ENCODE data around the gene OXA1L. TPM values are rescaled to one million over a fixed set of nuclear protein-coding genes. Genes with fewer than 3 reads are reported as not detected.
"Not testable (repeated sequence)": the region's sequence is repeated elsewhere in the genome, so short reads cannot be mapped to it uniquely, and the experiment has no call there.

Gene OXA1L
- total RNA-seq, 1 experiment from 2014 or later = 242 TPM

- in situ Hi-C loops (cut with HindIII; ENCODE audit: low pct_unique_long_range_greater_than_20kb, low sequenced_read_pairs) = no loop called here
- no peak for DNase-seq (ENCODE audit: low read depth, low spot score)
Observed at GRCh38 chr14:22791301-22791700, 24.8 kb downstream of the OXA1L start.

DNA sequence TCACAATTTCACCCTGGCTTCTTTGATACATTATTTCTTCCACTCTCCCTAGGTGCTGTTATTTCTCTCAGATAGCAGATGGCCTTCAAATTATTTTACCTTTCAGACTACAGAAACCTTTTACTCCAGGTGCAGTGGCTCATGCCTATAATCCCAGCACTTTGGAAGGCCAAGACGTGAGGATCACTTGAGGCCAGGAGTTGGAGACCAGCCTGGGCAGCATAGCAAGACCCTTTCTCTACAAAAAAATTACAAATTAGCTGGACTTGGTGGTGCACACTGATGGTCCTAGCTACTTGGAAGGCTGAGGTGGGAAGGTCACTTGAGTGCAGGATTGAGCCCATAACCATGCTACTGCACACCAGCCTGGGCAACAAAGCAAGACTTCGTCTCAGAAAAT lies 25.7 kb downstream of the OXA1L start:
- no peak for DNase-seq (ENCODE audit: low read depth, low spot score)
- in situ Hi-C loops (cut with HindIII; ENCODE audit: low pct_unique_long_range_greater_than_20kb, low sequenced_read_pairs) = no loop called here

DNA sequence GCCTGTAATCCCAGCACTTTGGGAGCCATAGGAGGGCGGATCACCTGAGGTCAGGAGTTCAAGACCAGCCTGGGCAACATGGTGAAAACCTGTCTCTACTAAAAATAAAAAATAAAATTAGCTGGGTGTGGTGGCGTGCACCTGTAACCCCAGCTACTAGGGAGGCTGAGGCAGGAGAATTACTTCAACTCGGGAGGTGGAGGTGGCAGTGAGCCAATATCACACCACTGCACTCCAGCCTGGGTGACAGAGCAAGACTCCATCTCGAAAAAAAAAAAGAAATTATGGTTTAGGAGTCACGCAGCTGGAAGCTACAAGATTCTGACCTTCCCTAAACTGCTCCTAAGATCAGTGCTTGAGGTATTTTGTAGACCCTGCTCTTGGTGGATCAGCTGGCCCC lies 27.1 kb downstream of the OXA1L start:
- in situ Hi-C loops (cut with HindIII; ENCODE audit: low pct_unique_long_range_greater_than_20kb, low sequenced_read_pairs); DNase-seq (ENCODE audit: low read depth, low spot score): not testable (repeated sequence)

DNA sequence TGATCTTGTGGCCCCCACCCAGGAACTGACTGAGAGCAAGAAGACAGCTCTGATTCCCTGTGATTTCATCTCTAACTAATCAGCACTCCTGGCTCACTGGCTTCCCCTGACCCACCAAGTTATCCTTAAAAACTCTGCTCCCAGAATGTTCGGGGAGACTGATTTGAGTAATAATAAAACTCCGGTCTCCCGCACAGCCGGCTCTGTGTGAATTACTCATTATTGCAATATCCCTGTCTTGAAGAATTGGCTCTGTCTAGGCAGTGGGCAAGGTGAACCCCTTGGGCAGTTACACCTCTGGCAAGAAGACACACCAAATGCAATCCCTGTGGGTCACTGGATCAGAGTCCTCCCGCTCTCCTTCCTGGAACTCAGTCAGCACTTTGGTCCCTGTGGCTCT lies 27.5 kb downstream of the OXA1L start:
- no peak for DNase-seq (ENCODE audit: low read depth, low spot score)
- in situ Hi-C loops (cut with HindIII; ENCODE audit: low pct_unique_long_range_greater_than_20kb, low sequenced_read_pairs) = no loop called here

- in situ Hi-C loops (cut with HindIII; ENCODE audit: low pct_unique_long_range_greater_than_20kb, low sequenced_read_pairs) = no loop called here
Observed at GRCh38 chr14:22794551-22794951, 28.1 kb downstream of the OXA1L start.

DNA sequence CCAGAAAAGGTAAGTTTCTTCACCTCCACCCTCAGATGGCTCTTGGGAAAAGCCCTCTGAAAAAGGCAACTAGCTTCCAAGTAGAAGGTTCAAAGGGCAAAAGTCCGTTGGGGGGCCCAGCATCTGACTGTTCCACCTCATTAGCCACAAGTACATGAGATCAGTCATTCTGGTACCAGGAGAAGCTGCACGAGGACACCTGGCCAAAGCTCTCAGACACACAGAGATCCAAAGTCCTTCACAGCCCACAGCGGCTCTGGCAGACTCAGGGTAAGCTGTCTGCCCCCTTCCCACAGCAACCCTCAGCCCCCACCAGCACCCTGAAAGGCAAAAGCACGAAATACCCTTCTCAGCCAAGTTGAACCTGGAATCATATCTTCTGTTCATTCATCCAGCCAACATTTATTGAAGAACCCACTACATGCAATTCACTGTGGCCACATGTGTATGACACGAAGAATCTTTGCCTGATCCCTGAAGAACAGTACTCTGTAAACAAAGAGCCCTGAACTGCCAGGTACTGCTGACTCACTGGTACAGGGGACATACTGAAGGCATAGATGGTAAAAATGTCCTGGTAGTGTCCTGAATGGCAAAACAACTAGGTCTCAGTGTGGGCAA lies 29.7 kb downstream of the OXA1L start:
- no peak for DNase-seq (ENCODE audit: low read depth, low spot score)
- in situ Hi-C loops (cut with HindIII; ENCODE audit: low pct_unique_long_range_greater_than_20kb, low sequenced_read_pairs) = no loop called here

More at GRCh38 chr14:22794551-22794951, 28.1 kb downstream of the OXA1L start:
- no peak for DNase-seq (ENCODE audit: low read depth, low spot score)

DNA sequence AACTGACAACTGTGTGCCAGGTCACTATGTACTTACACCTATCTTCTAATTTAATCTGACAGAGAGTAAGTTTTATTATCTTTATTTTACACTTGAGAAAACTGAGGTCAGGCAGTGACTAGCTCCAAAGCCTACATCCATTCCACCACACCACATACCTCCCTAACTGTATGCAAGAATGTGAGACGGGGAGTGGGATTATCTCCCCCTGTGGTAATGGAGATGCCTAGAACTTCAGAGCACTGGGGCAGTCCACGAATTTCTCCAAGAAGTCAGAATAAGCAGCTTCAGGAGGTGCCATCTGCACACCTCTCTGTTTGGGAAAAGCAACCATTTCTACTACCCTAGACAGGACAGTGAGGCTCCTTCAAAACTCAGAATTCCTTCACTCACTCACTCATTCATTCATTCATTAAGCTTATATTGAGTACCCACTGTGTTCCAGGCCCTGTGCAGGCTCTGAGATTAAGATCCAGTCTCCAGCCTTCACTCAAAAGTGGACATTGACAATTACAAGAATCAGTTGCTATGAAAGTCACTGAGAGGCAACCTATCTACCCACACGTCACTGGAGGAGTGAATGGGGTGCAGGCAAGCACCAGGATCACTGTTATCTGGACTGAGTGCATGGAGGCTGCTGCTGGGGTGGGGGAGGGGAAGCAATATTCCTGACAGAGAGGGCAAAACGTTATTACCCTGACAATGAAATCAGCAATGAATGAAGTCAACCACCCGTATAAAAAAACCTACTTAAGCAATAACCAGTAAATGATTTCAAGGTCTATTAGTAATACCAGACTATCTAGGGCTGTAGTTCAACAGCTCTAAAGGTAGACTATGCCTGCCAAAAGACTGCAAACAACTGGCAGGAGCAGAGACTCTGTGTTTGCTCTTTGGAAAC lies 30.8 kb downstream of the OXA1L start:
- in situ Hi-C loops (cut with HindIII; ENCODE audit: low pct_unique_long_range_greater_than_20kb, low sequenced_read_pairs) = no loop called here
- DNase-seq (ENCODE audit: low read depth, low spot score) = no peak

GRCh38 chr14:22798528-22798927 lies 32.0 kb downstream of the OXA1L start:
- in situ Hi-C loops (cut with HindIII; ENCODE audit: low pct_unique_long_range_greater_than_20kb, low sequenced_read_pairs) = no loop called here
- DNase-seq (ENCODE audit: low read depth, low spot score) = no peak

DNA sequence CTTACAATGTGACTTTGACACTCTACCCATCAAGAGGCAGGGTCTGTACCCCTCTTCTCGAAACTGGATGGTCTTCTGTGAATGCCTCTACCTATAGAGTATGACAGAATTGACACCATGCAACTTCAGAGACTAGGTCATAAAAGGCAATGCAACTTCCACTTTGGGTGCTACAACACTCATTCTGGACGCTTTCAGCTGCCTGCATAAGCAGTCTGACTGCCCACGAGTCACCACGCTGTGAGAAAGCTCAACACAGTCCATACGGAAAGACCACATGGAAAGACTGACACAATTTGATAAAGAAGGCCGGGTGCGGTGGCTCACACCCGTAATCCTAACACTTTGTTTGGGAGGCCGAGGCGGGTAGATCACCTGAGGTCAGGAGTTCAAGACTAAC lies 33.9 kb downstream of the OXA1L start:
- no peak for DNase-seq (ENCODE audit: low read depth, low spot score)
- in situ Hi-C loops (cut with HindIII; ENCODE audit: low pct_unique_long_range_greater_than_20kb, low sequenced_read_pairs) = no loop called here

DNA sequence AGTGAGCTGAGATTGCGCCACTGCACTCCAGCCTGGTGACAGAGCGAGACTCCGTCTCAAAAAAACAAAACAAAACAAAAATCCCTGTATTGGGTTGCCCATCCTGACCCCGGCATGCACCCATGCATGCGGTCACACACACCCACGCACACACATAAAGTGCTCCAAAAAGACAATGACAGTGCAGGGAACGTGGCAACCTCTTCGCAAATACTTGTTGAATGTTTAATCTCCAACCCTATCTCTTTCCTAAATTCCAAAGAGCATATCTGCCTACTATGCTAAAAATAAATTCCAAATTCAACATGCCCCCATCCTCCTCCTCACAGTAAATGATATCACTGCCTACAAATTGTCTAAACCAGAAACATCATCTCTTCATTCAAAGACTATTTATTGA lies 35.2 kb downstream of the OXA1L start:
- in situ Hi-C loops (cut with HindIII; ENCODE audit: low pct_unique_long_range_greater_than_20kb, low sequenced_read_pairs) = no loop called here
- DNase-seq (ENCODE audit: low read depth, low spot score) = no peak

GRCh38 chr14:22802860-22803686 lies 36.6 kb downstream of the OXA1L start:
- DNase-seq (ENCODE audit: low read depth, low spot score) = no peak
- in situ Hi-C loops (cut with HindIII; ENCODE audit: low pct_unique_long_range_greater_than_20kb, low sequenced_read_pairs) = no loop called here

- no peak for DNase-seq (ENCODE audit: low read depth, low spot score)
- in situ Hi-C loops (cut with HindIII; ENCODE audit: low pct_unique_long_range_greater_than_20kb, low sequenced_read_pairs) = no loop called here
Observed at GRCh38 chr14:22803687-22803974, 37.1 kb downstream of the OXA1L start.

- DNase-seq (ENCODE audit: low read depth, low spot score); in situ Hi-C loops (cut with HindIII; ENCODE audit: low pct_unique_long_range_greater_than_20kb, low sequenced_read_pairs): not testable (repeated sequence)
Observed at GRCh38 chr14:22805235-22805634, 38.7 kb downstream of the OXA1L start.

DNA sequence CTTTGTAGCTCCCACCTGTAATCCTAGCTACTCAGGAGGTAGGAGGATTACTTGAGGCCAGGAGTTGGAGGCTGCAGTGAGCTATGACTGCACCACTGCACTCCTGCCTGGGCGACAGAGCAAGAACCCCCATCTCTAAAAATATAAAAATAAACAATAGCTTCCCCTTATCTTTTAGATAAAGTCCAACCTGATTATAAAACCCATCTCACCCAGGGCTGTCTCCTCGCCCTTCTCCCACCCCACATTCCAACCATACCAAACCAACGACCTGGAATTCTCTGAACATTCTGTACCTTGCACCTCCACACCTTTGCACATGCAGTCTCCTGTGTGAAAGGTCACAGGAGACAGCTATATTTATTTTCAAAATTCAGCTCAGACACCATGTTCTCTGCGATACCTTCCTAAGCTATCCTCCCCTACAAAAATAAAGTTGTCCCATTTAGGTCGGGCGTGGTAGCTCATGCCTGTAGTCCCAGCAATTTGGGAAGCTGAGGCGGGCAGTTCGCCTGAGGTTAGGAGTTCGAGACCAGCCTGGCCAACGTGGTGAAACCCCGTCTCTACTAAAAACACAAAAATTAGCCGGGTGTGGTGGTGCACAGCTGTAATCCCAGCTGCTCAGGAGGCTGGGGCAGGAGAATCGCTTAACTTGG lies 41.1 kb downstream of the OXA1L start:
- in situ Hi-C loops (cut with HindIII; ENCODE audit: low pct_unique_long_range_greater_than_20kb, low sequenced_read_pairs) = no loop called here
- DNase-seq (ENCODE audit: low read depth, low spot score) = no peak

DNA sequence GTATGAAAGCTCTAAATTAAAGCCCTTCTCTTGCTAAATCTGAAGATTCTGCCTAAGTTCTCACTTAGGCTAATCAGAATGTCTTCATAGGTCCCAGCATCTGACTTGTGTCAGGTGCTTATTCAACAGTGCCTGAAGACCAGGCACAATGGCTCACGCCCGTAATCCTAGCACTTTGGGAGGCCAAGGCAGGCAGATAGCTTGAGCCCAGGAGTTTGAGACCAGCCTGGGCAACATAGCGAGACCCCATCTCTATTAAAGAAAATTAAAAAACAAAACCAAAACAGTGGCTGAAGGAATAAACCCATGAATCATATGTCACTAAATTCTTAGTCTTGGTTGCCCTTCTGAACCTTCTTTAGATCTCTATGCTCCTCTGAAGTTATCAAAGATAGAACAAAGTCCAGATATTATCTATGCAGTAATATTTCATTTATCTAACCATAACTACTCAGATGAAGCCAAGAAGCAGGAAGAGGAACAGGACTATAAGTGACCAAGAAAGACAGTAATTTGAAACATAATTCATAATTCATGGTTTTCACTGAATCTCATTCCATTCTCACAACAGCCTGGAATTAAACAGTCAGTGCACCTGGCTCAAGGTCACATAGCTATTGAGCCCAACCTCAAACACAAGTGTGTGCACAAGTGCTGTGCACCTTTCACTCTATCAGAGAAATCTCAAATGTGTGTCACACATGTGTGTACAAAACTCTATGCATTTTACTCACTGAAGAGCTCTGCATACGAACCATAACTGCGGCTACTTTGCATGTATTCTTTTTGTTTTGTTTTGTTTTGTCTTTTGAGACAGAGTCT lies 42.1 kb downstream of the OXA1L start:
- no peak for DNase-seq (ENCODE audit: low read depth, low spot score)
- in situ Hi-C loops (cut with HindIII; ENCODE audit: low pct_unique_long_range_greater_than_20kb, low sequenced_read_pairs) = no loop called here

DNA sequence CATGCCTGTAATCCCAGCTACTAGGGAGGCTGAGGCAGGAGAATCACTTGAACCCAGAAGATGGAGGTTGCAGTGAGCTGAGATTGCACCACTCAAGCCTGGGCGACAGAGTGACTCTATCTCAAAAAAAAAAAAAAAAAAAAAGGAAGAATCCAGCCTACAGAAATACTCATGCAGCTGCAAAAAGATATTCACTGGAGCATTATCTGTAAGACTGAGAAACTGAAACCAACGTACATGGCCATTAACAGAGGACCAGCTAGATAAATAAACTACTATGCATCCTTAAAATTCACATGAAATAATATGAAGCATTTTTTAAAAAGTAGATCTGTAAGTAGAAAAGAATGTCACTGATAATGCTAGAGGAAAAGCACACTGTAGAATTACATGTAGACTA lies 45.2 kb downstream of the OXA1L start:
- in situ Hi-C loops (cut with HindIII; ENCODE audit: low pct_unique_long_range_greater_than_20kb, low sequenced_read_pairs) = no loop called here
- DNase-seq (ENCODE audit: low read depth, low spot score) = no peak

- in situ Hi-C loops (cut with HindIII; ENCODE audit: low pct_unique_long_range_greater_than_20kb, low sequenced_read_pairs) = no loop called here
Observed at GRCh38 chr14:22812744-22813143, 46.3 kb downstream of the OXA1L start.

More at GRCh38 chr14:22812744-22813143, 46.3 kb downstream of the OXA1L start:
- DNase-seq (ENCODE audit: low read depth, low spot score) = no peak

Data from SK-MEL-5 (cell line).